HG03432 (cell line): ENCODE measurements around the gene ITGA1.

Source experiments
- ATAC-seq: cut with Tn5 transposase; IDR thresholded peaks from one replicate; pipeline ENCODE4 v1.9.1; 2021; ENCODE audit warnings: mild to moderate bottlenecking, moderate library complexity; ENCODE audit not compliant: unreplicated experiment

ITGA1 gene

GRCh38 chr5:52771343-52772039, 16.2 kb upstream of the ITGA1 start:
- ATAC-seq = peak; percentile 97

GRCh38 chr5:52772668-52773067, 15.0 kb upstream of the ITGA1 start:
- ATAC-seq = no peak

GRCh38 chr5:52773342-52773741, 14.4 kb upstream of the ITGA1 start:
- no peak for ATAC-seq

- no peak for ATAC-seq
Measured at GRCh38 chr5:52774005-52774410, 13.7 kb upstream of the ITGA1 start.

GRCh38 chr5:52776116-52776515, 11.6 kb upstream of the ITGA1 start:
- no peak for ATAC-seq

GRCh38 chr5:52777186-52777585, 10.5 kb upstream of the ITGA1 start:
- no peak for ATAC-seq

GRCh38 chr5:52778781-52779180, 8.9 kb upstream of the ITGA1 start:
- no peak for ATAC-seq

- no peak for ATAC-seq
Measured at GRCh38 chr5:52779213-52779612, 8.5 kb upstream of the ITGA1 start.

GRCh38 chr5:52783226-52783959, 4.3 kb upstream of the ITGA1 start:
- ATAC-seq = no peak

- no peak for ATAC-seq
Measured at GRCh38 chr5:52784737-52785136, 3.0 kb upstream of the ITGA1 start.

GRCh38 chr5:52786391-52786790, 1.3 kb upstream of the ITGA1 start:
- no peak for ATAC-seq

GRCh38 chr5:52786949-52787599, 642 bp upstream of the ITGA1 start:
- ATAC-seq = peak; percentile 29

GRCh38 chr5:52788505-52788821, 747 bp downstream of the ITGA1 start:
- no peak for ATAC-seq

- ATAC-seq = no peak
Measured at GRCh38 chr5:52789378-52789777, 1.7 kb downstream of the ITGA1 start.

GRCh38 chr5:52789851-52790250, 2.1 kb downstream of the ITGA1 start:
- ATAC-seq = no peak

GRCh38 chr5:52791366-52791765, 3.6 kb downstream of the ITGA1 start:
- no peak for ATAC-seq

GRCh38 chr5:52794519-52794918, 6.8 kb downstream of the ITGA1 start:
- no peak for ATAC-seq

- ATAC-seq = no peak
Measured at GRCh38 chr5:52796031-52796430, 8.3 kb downstream of the ITGA1 start.

- ATAC-seq = no peak
Measured at GRCh38 chr5:52796516-52797103, 8.9 kb downstream of the ITGA1 start.

GRCh38 chr5:52798938-52799337, 11.2 kb downstream of the ITGA1 start:
- no peak for ATAC-seq

GRCh38 chr5:52799358-52799982, 11.8 kb downstream of the ITGA1 start:
- peak; percentile 31 for ATAC-seq
